ENCODE data around the gene LRRC15.

LRRC15 gene

DNA sequence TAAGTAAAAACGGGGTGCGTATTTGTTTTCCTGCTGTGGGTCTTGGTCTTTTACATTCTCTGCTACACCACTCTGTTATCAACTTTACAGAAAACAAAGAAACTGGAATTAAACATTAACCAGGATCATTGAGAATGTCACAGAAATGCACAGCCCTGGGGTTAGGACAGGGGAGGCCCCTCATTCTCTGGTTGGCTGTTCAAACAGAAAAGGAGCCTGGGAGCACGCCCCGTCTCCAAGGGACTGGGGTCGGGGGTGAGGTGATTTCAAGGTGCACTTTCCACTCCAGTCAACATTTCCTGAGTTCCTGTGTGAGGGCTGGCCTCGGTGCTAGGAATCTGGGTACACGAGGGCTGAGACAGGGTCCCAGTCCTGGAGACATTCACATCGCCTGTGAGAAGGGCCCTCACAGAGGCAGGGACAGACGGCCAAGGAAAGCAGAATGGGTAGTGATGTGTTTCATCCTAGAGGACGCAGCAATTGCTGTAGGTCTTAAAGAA, 48.7 kb downstream of the LRRC15 start:
- no peak for DNase-seq
- H3K36me3 ChIP-seq (ENCODE audit: control insufficient read depth in 1 of 2, insufficient read depth in 2 of 2, low read depth in 1 of 2, low read length in 2 of 2) = no peaks in the 10 kb centered on the region
- H3K4me2 ChIP-seq (ENCODE audit: low read length, poor library complexity, severe bottlenecking) = no peak overlapping the region
- H3K18ac ChIP-seq (ENCODE audit: low read depth in 1 of 2, low read length in 2 of 2) = no peak overlapping the region
- H3K27me3 ChIP-seq (ENCODE audit: control insufficient read depth in 1 of 2, insufficient read depth in 1 of 2, low read length in 2 of 2) = peaks cover 21 to 69% of the 10 kb centered on the region in 2 experiments
- no peak overlapping the region for H2AFZ ChIP-seq (ENCODE audit: low read depth, low read length)
- no peak overlapping the region for H3K27ac ChIP-seq (ENCODE audit: low read length, poor library complexity, severe bottlenecking)
- no peak overlapping the region for H3K9ac ChIP-seq (ENCODE audit: low read length)
- H2BK15ac ChIP-seq (ENCODE audit: low read depth, poor library complexity, severe bottlenecking) = no peak overlapping the region
- H4K91ac ChIP-seq (ENCODE audit: low read length) = no peak overlapping the region
- H3K9me3 ChIP-seq (ENCODE audit: control insufficient read depth, low read length) = peaks cover 25% of the 10 kb centered on the region
- WGBS = 94% methylated on average over 10 of the region's 10 CpGs
- H2BK12ac ChIP-seq (ENCODE audit: low read length in 2 of 2) = no peak overlapping the region
- H3K14ac ChIP-seq (ENCODE audit: low read length in 2 of 2) = no peak overlapping the region
- no peak overlapping the region for H2BK5ac ChIP-seq (ENCODE audit: low read depth, low read length, poor library complexity, severe bottlenecking)
- H4K8ac ChIP-seq (ENCODE audit: low read length) = no peak overlapping the region
- H3K79me1 ChIP-seq (replicated peaks; ENCODE audit: low read length, poor library complexity, severe bottlenecking) = no peaks in the 10 kb centered on the region
- no peak overlapping the region for H3K23ac ChIP-seq (ENCODE audit: low read length in 2 of 2)
- no peak overlapping the region for H3K4me3 ChIP-seq (ENCODE audit: insufficient read depth in 1 of 2, low read depth in 1 of 2, low read length in 2 of 2)
- H2BK120ac ChIP-seq (ENCODE audit: low read depth, low read length) = no peak overlapping the region
- peaks cover 32% of the 10 kb centered on the region for H3K4me1 ChIP-seq (ENCODE audit: control insufficient read depth, insufficient read depth, low read depth, low read length)
- H3K4ac ChIP-seq (ENCODE audit: low read depth in 1 of 2, low read length in 2 of 2) = no peak overlapping the region
- no peak overlapping the region for H2AK5ac ChIP-seq (ENCODE audit: low read length, severe bottlenecking)

DNA sequence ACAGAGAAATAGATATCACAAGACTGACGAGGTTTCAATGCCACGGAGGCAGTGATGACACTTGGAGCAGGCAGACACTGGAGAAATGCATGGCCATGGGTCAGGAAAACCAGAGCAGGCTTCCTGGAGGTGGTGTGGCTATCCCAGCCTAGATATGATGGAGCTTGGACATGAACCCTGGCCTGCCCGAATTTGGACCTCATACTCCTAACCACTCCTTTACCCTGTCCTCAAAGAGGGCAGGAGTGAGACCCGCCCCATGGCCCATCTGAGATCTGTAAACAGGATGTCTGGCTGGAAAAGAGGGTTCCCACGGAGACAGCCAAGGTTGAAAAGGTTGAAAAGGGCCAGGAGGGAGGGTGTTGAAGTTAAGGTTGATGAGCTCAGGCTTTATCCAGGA, 49.4 kb downstream of the LRRC15 start:
- Histone ChIP-seq H2BK12ac (ENCODE audit: low read length in 2 of 2) (no peak overlapping the region), H2AFZ (ENCODE audit: low read depth, low read length) (no peak overlapping the region), H2BK5ac (ENCODE audit: low read depth, low read length, poor library complexity, severe bottlenecking) (no peak overlapping the region), H3K4me2 (ENCODE audit: low read length, poor library complexity, severe bottlenecking) (no peak overlapping the region), H3K9me3 (ENCODE audit: control insufficient read depth, low read length) (peaks cover 25% of the 10 kb centered on the region), H3K9ac (ENCODE audit: low read length) (no peak overlapping the region), H3K36me3 (ENCODE audit: control insufficient read depth in 1 of 2, insufficient read depth in 2 of 2, low read depth in 1 of 2, low read length in 2 of 2) (no peaks in the 10 kb centered on the region), H3K79me1 (replicated peaks; ENCODE audit: low read length, poor library complexity, severe bottlenecking) (no peaks in the 10 kb centered on the region), H3K4me1 (ENCODE audit: control insufficient read depth, insufficient read depth, low read depth, low read length) (peaks cover 36% of the 10 kb centered on the region), H3K4me3 (ENCODE audit: insufficient read depth in 1 of 2, low read depth in 1 of 2, low read length in 2 of 2) (no peak overlapping the region), H4K8ac (ENCODE audit: low read length) (no peak overlapping the region), H2BK15ac (ENCODE audit: low read depth, poor library complexity, severe bottlenecking) (peak overlapping the region; percentile 29), H2AK5ac (ENCODE audit: low read length, severe bottlenecking) (no peak overlapping the region), H3K27me3 (ENCODE audit: control insufficient read depth in 1 of 2, insufficient read depth in 1 of 2, low read length in 2 of 2) (peaks cover 21 to 69% of the 10 kb centered on the region in 2 experiments), H3K4ac (ENCODE audit: low read depth in 1 of 2, low read length in 2 of 2) (no peak overlapping the region), H3K27ac (ENCODE audit: low read length, poor library complexity, severe bottlenecking) (no peak overlapping the region), H3K18ac (ENCODE audit: low read depth in 1 of 2, low read length in 2 of 2) (no peak overlapping the region), H3K14ac (ENCODE audit: low read length in 2 of 2) (no peak overlapping the region), H4K91ac (ENCODE audit: low read length) (no peak overlapping the region), H2BK120ac (ENCODE audit: low read depth, low read length) (no peak overlapping the region), H3K23ac (ENCODE audit: low read length in 2 of 2) (no peak overlapping the region)
- DNase-seq = no peak
- WGBS = 82% methylated on average over 4 of the region's 5 CpGs

DNA sequence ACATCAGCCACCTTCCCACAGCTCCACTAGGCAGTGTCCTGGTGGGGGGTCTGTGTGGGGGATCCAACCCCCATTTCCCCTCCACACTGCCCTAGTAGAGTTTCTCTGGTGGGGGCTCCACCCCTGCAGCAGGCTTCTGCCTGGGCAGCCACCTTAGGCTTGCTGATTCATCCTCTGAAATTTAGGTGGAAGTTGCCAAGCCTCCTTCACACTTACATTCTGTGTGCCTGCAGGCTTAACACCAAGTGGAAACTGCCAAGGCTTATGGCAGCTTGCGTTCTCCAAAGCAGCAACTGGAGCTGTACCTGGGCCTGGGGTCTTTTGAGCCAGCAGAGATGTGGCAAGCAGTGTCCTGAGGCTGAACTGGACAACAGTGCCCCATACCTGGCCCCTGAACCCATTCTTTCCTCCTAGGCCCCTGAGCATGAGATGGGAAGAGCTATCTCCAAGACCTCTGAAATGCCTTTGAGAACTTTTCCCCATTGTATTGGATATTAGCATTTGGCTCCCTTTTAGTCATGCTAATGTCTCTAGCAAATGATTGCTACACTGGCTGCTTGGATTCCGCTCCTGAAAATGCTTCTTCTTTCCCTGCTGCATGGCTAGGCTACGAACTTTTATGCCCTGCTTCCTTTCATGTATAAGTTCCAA, 50.9 kb downstream of the LRRC15 start:
- peaks cover 28 to 72% of the 10 kb centered on the region in 2 experiments for H3K27me3 ChIP-seq (ENCODE audit: control insufficient read depth in 1 of 2, insufficient read depth in 1 of 2, low read length in 2 of 2)
- H2AFZ ChIP-seq (ENCODE audit: low read depth, low read length) = no peak overlapping the region
- no peak overlapping the region for H2BK120ac ChIP-seq (ENCODE audit: low read depth, low read length)

DNA sequence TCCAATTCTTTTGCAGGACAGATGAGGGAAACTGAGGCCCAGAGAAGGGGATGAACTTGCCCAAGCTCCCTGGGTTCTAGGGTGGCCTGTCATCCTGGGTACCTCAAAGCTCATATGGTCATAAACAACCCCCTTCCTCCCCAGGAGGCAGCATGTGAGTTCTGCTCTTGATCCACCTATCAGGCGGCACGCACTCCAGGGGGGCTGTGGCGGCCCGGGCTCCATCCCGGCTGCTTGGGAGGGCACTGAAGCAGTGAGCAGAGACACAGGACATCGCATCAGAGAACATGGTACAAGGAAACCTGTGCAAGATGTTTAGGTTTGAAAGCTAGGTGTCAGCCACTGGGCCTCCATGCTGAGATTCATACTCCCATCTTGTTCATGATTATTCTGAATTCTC, 52.6 kb downstream of the LRRC15 start:
- no peak overlapping the region for H4K91ac ChIP-seq (ENCODE audit: low read length)
- 89% methylated on average over 5 of the region's 6 CpGs for WGBS
- no peak overlapping the region for H3K4ac ChIP-seq (ENCODE audit: low read depth in 1 of 2, low read length in 2 of 2)
- H3K27ac ChIP-seq (ENCODE audit: low read length, poor library complexity, severe bottlenecking) = no peak overlapping the region
- H2BK15ac ChIP-seq (ENCODE audit: low read depth, poor library complexity, severe bottlenecking) = no peak overlapping the region
- H2BK5ac ChIP-seq (ENCODE audit: low read depth, low read length, poor library complexity, severe bottlenecking) = no peak overlapping the region
- H3K79me1 ChIP-seq (replicated peaks; ENCODE audit: low read length, poor library complexity, severe bottlenecking) = no peaks in the 10 kb centered on the region
- H3K27me3 ChIP-seq (ENCODE audit: control insufficient read depth in 1 of 2, insufficient read depth in 1 of 2, low read length in 2 of 2) = peaks cover 33 to 63% of the 10 kb centered on the region in 2 experiments
- H2BK12ac ChIP-seq (ENCODE audit: low read length in 2 of 2) = no peak overlapping the region
- no peak overlapping the region for H3K9ac ChIP-seq (ENCODE audit: low read length)
- no peak overlapping the region for H2AFZ ChIP-seq (ENCODE audit: low read depth, low read length)
- H2AK5ac ChIP-seq (ENCODE audit: low read length, severe bottlenecking) = no peak overlapping the region
- no peak overlapping the region for H2BK120ac ChIP-seq (ENCODE audit: low read depth, low read length)
- H3K4me1 ChIP-seq (ENCODE audit: control insufficient read depth, insufficient read depth, low read depth, low read length) = peaks cover 37% of the 10 kb centered on the region
- DNase-seq = no peak
- H3K4me2 ChIP-seq (ENCODE audit: low read length, poor library complexity, severe bottlenecking) = no peak overlapping the region
- no peak overlapping the region for H3K18ac ChIP-seq (ENCODE audit: low read depth in 1 of 2, low read length in 2 of 2)
- H3K9me3 ChIP-seq (ENCODE audit: control insufficient read depth, low read length) = peaks cover 25% of the 10 kb centered on the region
- no peak overlapping the region for H3K23ac ChIP-seq (ENCODE audit: low read length in 2 of 2)
- H3K4me3 ChIP-seq (ENCODE audit: insufficient read depth in 1 of 2, low read depth in 1 of 2, low read length in 2 of 2) = no peak overlapping the region
- no peak overlapping the region for H4K8ac ChIP-seq (ENCODE audit: low read length)
- H3K36me3 ChIP-seq (ENCODE audit: control insufficient read depth in 1 of 2, insufficient read depth in 2 of 2, low read depth in 1 of 2, low read length in 2 of 2) = no peaks in the 10 kb centered on the region
- no peak overlapping the region for H3K14ac ChIP-seq (ENCODE audit: low read length in 2 of 2)

More for the DNA sequence above, 50.9 kb downstream of the LRRC15 start:
- Histone ChIP-seq H2BK15ac (ENCODE audit: low read depth, poor library complexity, severe bottlenecking) (no peak overlapping the region), H2AK5ac (ENCODE audit: low read length, severe bottlenecking) (no peak overlapping the region), H3K9ac (ENCODE audit: low read length) (no peak overlapping the region), H3K4ac (ENCODE audit: low read depth in 1 of 2, low read length in 2 of 2) (peak overlapping the region in 1 of 2 experiments; percentile 10), H4K8ac (ENCODE audit: low read length) (no peak overlapping the region), H3K79me1 (replicated peaks; ENCODE audit: low read length, poor library complexity, severe bottlenecking) (no peaks in the 10 kb centered on the region), H3K4me1 (ENCODE audit: control insufficient read depth, insufficient read depth, low read depth, low read length) (peaks cover 35% of the 10 kb centered on the region), H3K14ac (ENCODE audit: low read length in 2 of 2) (no peak overlapping the region), H3K4me3 (ENCODE audit: insufficient read depth in 1 of 2, low read depth in 1 of 2, low read length in 2 of 2) (no peak overlapping the region), H3K4me2 (ENCODE audit: low read length, poor library complexity, severe bottlenecking) (no peak overlapping the region), H3K23ac (ENCODE audit: low read length in 2 of 2) (no peak overlapping the region), H3K27ac (ENCODE audit: low read length, poor library complexity, severe bottlenecking) (no peak overlapping the region), H3K9me3 (ENCODE audit: control insufficient read depth, low read length) (peaks cover 25% of the 10 kb centered on the region), H3K18ac (ENCODE audit: low read depth in 1 of 2, low read length in 2 of 2) (no peak overlapping the region), H2BK5ac (ENCODE audit: low read depth, low read length, poor library complexity, severe bottlenecking) (no peak overlapping the region), H4K91ac (ENCODE audit: low read length) (peak overlapping the region; percentile 29), H3K36me3 (ENCODE audit: control insufficient read depth in 1 of 2, insufficient read depth in 2 of 2, low read depth in 1 of 2, low read length in 2 of 2) (no peaks in the 10 kb centered on the region), H2BK12ac (ENCODE audit: low read length in 2 of 2) (no peak overlapping the region)
- no peak for DNase-seq
- 87% methylated on average over 3 of the region's 3 CpGs for whole genome bisulfite sequencing

Measured in mesenchymal stem cell (in vitro differentiated cells and primary cell).